Neutrophil (primary cell): ENCODE results near the gene BARHL2.

Experiments used
- H3K27ac ChIP-seq: fragments of 200-600 bp; sonication (generic); 2 replicates; pipeline ENCODE4 v1.5.1; 2016; ENCODE audit warnings: mild to moderate bottlenecking, moderate library complexity
- H3K27me3 ChIP-seq: fragments of 200-600 bp; sonication (generic); 2 replicates; pipeline ENCODE4 v1.6.0; 2016; ENCODE audit warnings: mild to moderate bottlenecking
- H3K36me3 ChIP-seq: fragments of 200-600 bp; sonication (generic); 2 replicates; pipeline ENCODE4 v1.5.1; 2017
- H3K4me1 ChIP-seq, 2 experiments: fragments of 200-600 bp in 1 of 2; sonication (generic) in 1 of 2; 1 replicate in 1 of 2; 2 replicates in 1 of 2; pipeline versions ENCODE4 v1.5.1 to v1.6.1; 2013 to 2016; ENCODE audit warnings: low read depth in 1 of 2, low read length in 1 of 2, mild to moderate bottlenecking in 1 of 2, moderate library complexity in 1 of 2; ENCODE audit not compliant: control insufficient read depth in 1 of 2, insufficient read depth in 1 of 2
- H3K4me3 ChIP-seq, 2 experiments: fragments of 200-600 bp in 1 of 2; sonication (generic) in 1 of 2; 1 replicate in 1 of 2; 2 replicates in 1 of 2; pipeline ENCODE4 v1.5.1; 2013 to 2016; ENCODE audit warnings: low read depth in 1 of 2, low read length in 1 of 2, mild to moderate bottlenecking in 1 of 2, moderate library complexity in 1 of 2
- H3K9me3 ChIP-seq: fragments of 200-600 bp; sonication (generic); 2 replicates; pipeline ENCODE4 v1.5.1; 2016
- TF ChIP-seq, protein P1 (sequence below): fragments of 200-600 bp; sonication (generic); IDR thresholded peaks from 2 replicates; pipeline ENCODE4 v1.5.1; 2016; ENCODE audit warnings: antibody characterized with exemption

Gene BARHL2

DNA sequence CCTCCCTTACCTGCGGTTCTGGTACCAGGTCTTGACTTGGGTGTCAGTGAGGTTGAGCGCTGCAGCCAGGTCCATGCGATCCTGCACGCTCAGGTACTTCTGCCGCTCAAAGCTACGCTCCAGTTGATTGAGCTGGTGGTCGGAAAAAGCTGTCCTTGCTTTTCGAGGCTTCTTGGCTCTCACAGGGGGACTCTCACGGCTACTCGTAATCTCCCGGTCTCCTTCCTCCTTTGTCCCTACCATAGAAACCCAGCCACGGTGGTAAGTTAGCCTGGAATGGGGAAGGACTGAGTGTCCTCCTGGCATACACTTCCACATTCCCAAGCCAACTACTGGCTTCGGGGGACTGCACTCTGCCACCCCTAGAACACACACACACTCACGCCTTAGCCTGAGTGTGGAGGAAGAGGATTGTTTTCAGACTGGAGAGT is 2.6 kb downstream of the BARHL2 start:
- H3K4me3 ChIP-seq = no peak overlapping the region
- H3K9me3 ChIP-seq = no peaks in the 10 kb centered on the region
- no peak overlapping the region for H3K27ac ChIP-seq
- TF ChIP-seq, protein P1, sequence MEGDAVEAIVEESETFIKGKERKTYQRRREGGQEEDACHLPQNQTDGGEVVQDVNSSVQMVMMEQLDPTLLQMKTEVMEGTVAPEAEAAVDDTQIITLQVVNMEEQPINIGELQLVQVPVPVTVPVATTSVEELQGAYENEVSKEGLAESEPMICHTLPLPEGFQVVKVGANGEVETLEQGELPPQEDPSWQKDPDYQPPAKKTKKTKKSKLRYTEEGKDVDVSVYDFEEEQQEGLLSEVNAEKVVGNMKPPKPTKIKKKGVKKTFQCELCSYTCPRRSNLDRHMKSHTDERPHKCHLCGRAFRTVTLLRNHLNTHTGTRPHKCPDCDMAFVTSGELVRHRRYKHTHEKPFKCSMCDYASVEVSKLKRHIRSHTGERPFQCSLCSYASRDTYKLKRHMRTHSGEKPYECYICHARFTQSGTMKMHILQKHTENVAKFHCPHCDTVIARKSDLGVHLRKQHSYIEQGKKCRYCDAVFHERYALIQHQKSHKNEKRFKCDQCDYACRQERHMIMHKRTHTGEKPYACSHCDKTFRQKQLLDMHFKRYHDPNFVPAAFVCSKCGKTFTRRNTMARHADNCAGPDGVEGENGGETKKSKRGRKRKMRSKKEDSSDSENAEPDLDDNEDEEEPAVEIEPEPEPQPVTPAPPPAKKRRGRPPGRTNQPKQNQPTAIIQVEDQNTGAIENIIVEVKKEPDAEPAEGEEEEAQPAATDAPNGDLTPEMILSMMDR = no peak
- peaks cover 0 to 8% of the 10 kb centered on the region in 2 experiments for H3K4me1 ChIP-seq
- peaks cover 100% of the 10 kb centered on the region for H3K27me3 ChIP-seq
- H3K36me3 ChIP-seq = no peaks in the 10 kb centered on the region

DNA sequence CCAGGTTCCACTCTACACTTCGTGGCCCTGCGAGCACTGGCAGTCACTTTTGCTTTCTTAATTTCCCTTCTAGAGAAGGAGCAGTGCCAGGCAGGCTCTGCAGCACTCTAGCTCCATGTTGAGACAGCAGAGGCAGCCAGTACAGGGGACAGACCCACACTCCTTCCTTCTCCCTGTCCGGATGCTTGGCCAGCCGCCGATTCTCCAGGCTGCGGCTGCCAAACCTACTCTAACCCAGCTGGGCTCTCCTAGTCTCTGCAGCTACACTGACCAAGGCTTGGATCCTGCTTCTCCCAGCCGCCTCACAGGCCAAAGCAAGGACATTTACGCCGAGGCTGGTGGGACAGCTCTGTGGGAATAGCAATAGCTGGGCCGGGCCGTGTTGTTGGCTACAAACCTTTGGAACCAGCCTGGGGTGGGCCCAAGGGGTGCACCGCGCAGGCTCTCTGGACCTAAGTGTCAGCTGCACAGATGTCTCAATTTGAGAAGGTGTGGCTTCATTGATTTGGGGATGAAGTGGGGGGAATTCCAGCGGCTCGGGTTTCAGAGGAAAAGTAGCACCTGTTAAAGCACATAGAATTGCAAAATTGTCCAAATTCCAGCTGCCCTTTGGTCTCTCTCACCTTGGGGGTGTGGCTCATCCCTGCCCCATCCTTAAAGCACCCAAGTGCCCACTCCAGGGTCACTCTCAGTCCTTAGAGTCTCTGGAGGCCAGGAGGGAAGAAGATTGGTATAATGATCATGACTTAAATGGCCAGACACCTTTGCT is 3.2 kb downstream of the BARHL2 start:
- Histone ChIP-seq H3K27ac (no peak overlapping the region), H3K27me3 (peaks cover 100% of the 10 kb centered on the region), H3K36me3 (no peaks in the 10 kb centered on the region), H3K9me3 (no peaks in the 10 kb centered on the region), H3K4me1 (peaks cover 0 to 8% of the 10 kb centered on the region in 2 experiments), H3K4me3 (no peak overlapping the region)
- TF ChIP-seq, protein P1 = no peak

DNA sequence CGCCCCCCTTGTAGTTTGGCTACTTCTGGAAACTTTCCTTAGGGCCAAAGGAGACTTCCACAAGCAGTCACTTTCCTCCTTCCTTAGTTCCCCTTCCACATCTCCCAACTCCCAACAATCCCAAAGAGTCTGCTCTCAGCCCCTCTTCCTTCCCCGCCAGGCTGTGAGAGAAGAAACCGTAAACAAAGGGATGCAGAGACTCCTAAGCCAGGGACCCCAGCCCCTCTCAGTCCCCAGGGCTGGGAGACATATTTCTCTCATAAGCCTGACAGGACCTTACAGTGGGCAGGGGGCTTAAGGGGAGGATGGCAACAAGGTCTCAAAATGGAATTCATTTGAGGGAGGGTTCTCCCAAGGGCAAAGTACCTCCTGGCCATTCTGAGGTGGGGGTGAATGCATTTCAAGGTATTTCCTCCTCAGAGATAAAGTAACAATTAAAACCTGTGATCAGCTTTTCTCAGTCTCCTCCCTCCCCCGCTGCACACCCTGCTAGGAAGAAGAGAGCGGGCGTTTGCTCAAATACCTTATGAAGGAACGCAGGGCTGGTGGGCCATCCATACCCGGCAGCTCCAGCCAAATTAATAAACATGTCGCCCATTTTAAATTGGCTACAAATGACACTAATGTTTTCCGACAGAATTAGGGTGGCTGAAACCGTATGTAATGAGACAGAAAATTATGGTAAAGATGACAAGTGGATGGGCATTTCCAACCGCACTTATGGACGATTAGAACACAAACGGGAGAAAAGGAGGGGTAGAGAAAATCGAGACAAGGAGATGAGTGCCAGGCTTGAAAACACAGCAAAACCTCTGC is 4.0 kb downstream of the BARHL2 start:
- Histone ChIP-seq H3K36me3 (no peaks in the 10 kb centered on the region), H3K4me1 (peaks cover 0 to 2% of the 10 kb centered on the region in 2 experiments), H3K27me3 (peaks cover 100% of the 10 kb centered on the region), H3K4me3 (no peak overlapping the region), H3K9me3 (no peaks in the 10 kb centered on the region), H3K27ac (no peak overlapping the region)
- TF ChIP-seq, protein P1 = no peak

DNA sequence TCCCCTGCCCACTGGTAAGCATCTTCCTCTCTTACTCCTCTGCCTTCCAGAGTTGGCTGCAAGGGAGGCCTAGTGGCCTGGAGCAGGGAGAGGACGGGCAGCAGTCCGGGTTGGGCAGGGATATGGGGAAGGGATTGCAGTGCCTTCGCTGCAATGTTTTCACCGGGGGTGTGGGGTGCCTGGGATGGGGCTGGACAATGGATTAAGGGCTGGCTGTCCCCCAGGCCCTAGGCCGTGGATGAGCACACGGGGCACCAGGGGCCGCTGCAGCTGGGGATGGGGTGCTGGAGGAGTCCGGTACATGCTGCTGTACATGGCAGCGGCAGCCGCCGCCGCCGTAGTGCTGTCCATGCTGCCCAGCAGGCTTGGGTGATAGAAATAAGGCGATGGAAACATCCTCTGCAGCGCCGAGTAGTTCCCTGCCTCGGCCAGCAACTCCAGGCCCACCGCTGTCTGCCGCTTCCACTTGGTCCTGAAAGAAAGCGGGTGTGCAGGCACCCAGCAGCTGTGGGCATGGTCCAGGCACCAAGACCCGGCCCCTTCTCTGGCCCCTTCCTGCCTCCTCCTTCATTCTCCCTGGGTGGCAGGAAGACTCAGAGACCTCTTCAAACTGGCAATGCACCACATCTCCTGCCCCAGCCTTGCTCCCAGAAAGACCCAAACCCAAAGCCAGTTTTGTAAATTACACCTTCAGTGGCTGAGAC is 4.8 kb downstream of the BARHL2 start:
- Histone ChIP-seq H3K27ac (no peak overlapping the region), H3K27me3 (peaks cover 100% of the 10 kb centered on the region), H3K4me1 (no peaks in the 10 kb centered on the region), H3K4me3 (no peak overlapping the region), H3K9me3 (no peaks in the 10 kb centered on the region), H3K36me3 (no peaks in the 10 kb centered on the region)
- TF ChIP-seq, protein P1 = no peak

DNA sequence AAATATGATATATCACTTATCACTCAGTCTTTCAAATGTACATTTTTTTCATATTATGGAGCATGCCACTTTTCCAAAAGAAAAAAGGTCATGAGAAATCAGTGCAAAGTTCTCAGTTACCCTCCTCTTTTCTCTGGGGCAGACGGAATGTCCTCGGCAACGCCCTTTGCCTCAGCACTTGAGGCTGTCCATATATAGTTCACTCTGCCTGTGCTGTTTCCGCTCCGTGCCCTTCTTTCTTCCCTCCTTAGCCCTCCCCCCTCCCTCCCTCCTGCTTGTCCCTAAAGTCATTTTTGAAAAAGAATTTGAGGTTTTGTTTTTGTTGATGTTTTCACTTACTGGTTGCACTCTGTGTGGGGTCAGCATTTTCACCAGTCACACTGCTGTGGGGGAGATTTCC is 5.4 kb downstream of the BARHL2 start:
- TF ChIP-seq, protein P1 = no peak
- Histone ChIP-seq H3K4me1 (peaks cover 3% of the 10 kb centered on the region in 2 experiments), H3K9me3 (no peaks in the 10 kb centered on the region)

More for the DNA sequence above, 5.4 kb downstream of the BARHL2 start:
- Histone ChIP-seq H3K36me3 (no peaks in the 10 kb centered on the region), H3K27ac (no peak overlapping the region), H3K4me3 (no peak overlapping the region), H3K27me3 (peaks cover 100% of the 10 kb centered on the region)
